WTC11 (cell line): Measurements from ENCODE around the gene CNGA4. TPM values are rescaled to one million over a fixed set of nuclear protein-coding genes. Genes with fewer than 3 reads are reported as not detected.
A peak's percentile ranks its signal among the peaks of the same experiment; 100 is the strongest.

Source experiments
- ATAC-seq: fragments of 200-7000 bp; cut with Tn5 transposase; 2 replicates; pipeline ENCODE4 v1.10.0; 2021; ENCODE audit warnings: mild to moderate bottlenecking, moderate library complexity
- CTCF ChIA-PET: fragments of 300-600 bp; sonication (Branson Sonifier 250); formaldehyde crosslinking; loops from one replicate; lab custom pipeline; 2021; ENCODE audit warnings: antibody characterized with exemption; lab: Charles Lee
- POLR2A ChIA-PET: fragments of 350-600 bp; sonication (Branson Sonifier 250); formaldehyde crosslinking; loops from one replicate; lab custom pipeline; 2021; ENCODE audit warnings: antibody characterized with exemption; lab: Charles Lee
- DNase-seq: peaks from one replicate; pipeline ENCODE4 v3.0.0; 2021; ENCODE audit warnings: low spot score
- H3K27ac Mint-ChIP-seq: 2 replicates; pipeline ENCODE4 v1.8.0; 2021; ENCODE audit warnings: mixed read lengths
- H3K27me3 Mint-ChIP-seq: 2 replicates; pipeline ENCODE4 v1.8.0; 2021; ENCODE audit warnings: low read depth, mild to moderate bottlenecking, moderate library complexity, mixed read lengths
- H3K36me3 Mint-ChIP-seq: 2 replicates; pipeline ENCODE4 v1.8.0; 2021; ENCODE audit warnings: mixed read lengths
- H3K4me1 Mint-ChIP-seq: 2 replicates; pipeline ENCODE4 v1.8.0; 2022; ENCODE audit warnings: mixed read lengths
- H3K4me3 Mint-ChIP-seq: 2 replicates; pipeline ENCODE4 v1.8.0; 2021; ENCODE audit warnings: mild to moderate bottlenecking, moderate library complexity, mixed read lengths
- H3K9me3 Mint-ChIP-seq: 2 replicates; pipeline ENCODE4 v1.8.0; 2021; ENCODE audit warnings: mixed read lengths
- ATF1 ChIP-seq: sonication (generic); formaldehyde crosslinking; IDR thresholded peaks from 2 replicates; pipeline ENCODE4 v1.8.1; 2023; ENCODE audit warnings: mild to moderate bottlenecking, moderate library complexity, missing genetic modification reagents
- ATF2 ChIP-seq: sonication (generic); formaldehyde crosslinking; IDR thresholded peaks from 2 replicates; pipeline ENCODE4 v1.8.1; 2022; ENCODE audit warnings: low read depth, missing genetic modification reagents, borderline replicate concordance
- CTCF ChIP-seq: fragments of 200-600 bp; IDR thresholded peaks from 2 replicates; pipeline ENCODE4 v1.8.0; 2022; ENCODE audit warnings: antibody characterized with exemption
- E2F4 ChIP-seq: sonication (generic); formaldehyde crosslinking; IDR thresholded peaks from 2 replicates; pipeline ENCODE4 v1.8.1; 2022; ENCODE audit warnings: low read depth, mild to moderate bottlenecking, moderate library complexity, missing genetic modification reagents, borderline replicate concordance
- EMX1 ChIP-seq: fragments of 250-450 bp; sonication (Bioruptor Pico); IDR thresholded peaks from 2 replicates; pipeline ENCODE4 v1.8.0; 2021; ENCODE audit warnings: mild to moderate bottlenecking
- JUN ChIP-seq: sonication (generic); formaldehyde crosslinking; IDR thresholded peaks from 2 replicates; pipeline ENCODE4 v1.8.0; 2023; ENCODE audit warnings: mild to moderate bottlenecking, missing genetic modification reagents
- NFATC4 ChIP-seq: fragments of 250-450 bp; sonication (Bioruptor Pico); IDR thresholded peaks from 2 replicates; pipeline ENCODE4 v1.9.0; 2021; ENCODE audit warnings: mild to moderate bottlenecking
- NR3C1 ChIP-seq: sonication (generic); formaldehyde crosslinking; conservative IDR thresholded peaks from 2 replicates; pipeline ENCODE4 v1.8.1; 2023; ENCODE audit warnings: low read depth, mild to moderate bottlenecking, missing genetic modification reagents
- PRDM15 ChIP-seq: sonication (generic); formaldehyde crosslinking; IDR thresholded peaks from 2 replicates; pipeline ENCODE4 v1.8.0; 2022; ENCODE audit warnings: missing genetic modification reagents
- TEAD4 ChIP-seq: sonication (generic); formaldehyde crosslinking; IDR thresholded peaks from 2 replicates; pipeline ENCODE4 v1.8.0; 2022; ENCODE audit warnings: mild to moderate bottlenecking, missing genetic modification reagents
- ZNF423 ChIP-seq: fragments of 250-450 bp; sonication (Bioruptor Pico); IDR thresholded peaks from 2 replicates; pipeline ENCODE4 v2.1.2; 2022; ENCODE audit warnings: mild to moderate bottlenecking, moderate library complexity
- ZNF671 ChIP-seq: fragments of 250-450 bp; sonication (Bioruptor Pico); IDR thresholded peaks from 2 replicates; pipeline ENCODE4 v1.8.0; 2021; ENCODE audit warnings: mild to moderate bottlenecking
- total RNA-seq: library from RNA; stranded (reverse); gene quantifications from 3 replicates; pipeline ENCODE4 v1.2.3, GENCODE V29; 2021
- TF ChIP-seq, protein P1 (sequence below): sonication (generic); formaldehyde crosslinking; IDR thresholded peaks from 2 replicates; pipeline ENCODE4 v1.8.0; 2022; ENCODE audit warnings: mild to moderate bottlenecking, missing genetic modification reagents
- TF ChIP-seq, protein P2 (sequence below): fragments of 250-450 bp; sonication (Bioruptor Pico); IDR thresholded peaks from 2 replicates; pipeline ENCODE4 v1.9.0; 2021; ENCODE audit warnings: mild to moderate bottlenecking
- TF ChIP-seq, protein P3 (sequence below): sonication (generic); formaldehyde crosslinking; IDR thresholded peaks from 2 replicates; pipeline ENCODE4 v1.8.1; 2022; ENCODE audit warnings: missing genetic modification reagents, borderline replicate concordance

The CNGA4 gene
- total RNA-seq, 1 experiment from 2014 or later = 0.35 TPM

DNA sequence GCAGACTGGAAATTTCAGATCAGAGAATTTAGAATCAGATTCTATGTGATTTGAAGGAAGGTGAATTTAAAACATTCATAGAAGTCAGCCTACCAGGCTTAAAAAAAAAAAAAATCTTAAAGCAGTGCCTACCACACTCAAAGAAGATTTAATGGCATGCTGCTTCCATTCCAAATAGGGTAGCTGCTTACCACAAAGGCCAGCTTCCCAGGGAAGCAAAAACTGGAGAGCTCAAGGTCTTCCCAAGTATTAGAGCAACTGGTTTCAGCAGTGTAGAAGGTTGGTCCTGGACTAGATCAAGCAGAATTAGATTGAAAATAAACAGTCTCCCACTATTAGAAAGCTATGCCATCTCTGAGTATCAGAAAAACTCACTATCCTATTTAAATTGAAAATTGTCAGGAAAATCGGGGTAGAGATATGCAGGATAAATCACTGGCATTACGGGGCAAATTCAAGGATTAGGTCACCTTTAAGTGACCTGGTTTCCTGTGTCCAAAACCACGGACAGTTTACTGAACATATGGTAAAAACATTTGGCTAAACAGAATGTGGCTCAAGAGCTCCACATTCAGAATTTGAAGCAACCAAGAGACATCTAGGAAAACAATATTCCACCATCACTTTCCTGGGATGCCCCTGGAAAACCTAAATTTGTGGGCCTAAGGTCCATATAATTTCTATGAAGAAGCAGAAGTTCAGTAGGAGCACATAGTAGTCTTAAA lies 32.3 kb upstream of the CNGA4 start (continued):
- TF ChIP-seq ATF2 = no peak

DNA sequence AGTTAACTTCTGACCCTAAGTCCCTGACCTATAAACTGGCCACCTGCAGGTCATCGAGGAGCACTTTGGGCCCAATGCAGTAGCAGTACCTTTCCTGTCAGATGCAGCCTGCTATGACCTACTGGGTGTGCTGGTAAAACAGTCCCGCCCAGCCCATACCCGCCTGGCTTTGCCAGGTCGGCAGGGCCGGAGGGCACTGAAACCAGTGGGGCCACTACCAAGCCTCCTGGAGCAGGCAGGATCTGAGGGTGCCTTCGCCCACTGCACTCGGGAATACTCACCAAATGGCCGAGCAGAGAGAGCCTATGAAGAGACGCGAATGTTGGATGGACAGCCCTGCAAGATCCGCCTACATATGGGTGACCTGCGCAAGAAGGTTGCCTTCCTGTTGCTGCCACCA lies 29.1 kb upstream of the CNGA4 start:
- ATAC-seq (peak; percentile 50), DNase-seq (no peak)
- ChIA-PET CTCF (no interaction called here), POLR2A (no interaction called here)
- H3K36me3 Mint-ChIP-seq = peaks cover 7% of the 10 kb centered on the region
- no peak overlapping the region for H3K4me3 Mint-ChIP-seq
- no peak for TF ChIP-seq NFATC4 (CRISPR knock-in tag)
- no peak for TF ChIP-seq EMX1 (CRISPR knock-in tag)
- no peak for TF ChIP-seq ZNF671 (CRISPR knock-in tag)
- TF ChIP-seq JUN (CRISPR knock-in tag) = no peak
- TF ChIP-seq, protein P1, sequence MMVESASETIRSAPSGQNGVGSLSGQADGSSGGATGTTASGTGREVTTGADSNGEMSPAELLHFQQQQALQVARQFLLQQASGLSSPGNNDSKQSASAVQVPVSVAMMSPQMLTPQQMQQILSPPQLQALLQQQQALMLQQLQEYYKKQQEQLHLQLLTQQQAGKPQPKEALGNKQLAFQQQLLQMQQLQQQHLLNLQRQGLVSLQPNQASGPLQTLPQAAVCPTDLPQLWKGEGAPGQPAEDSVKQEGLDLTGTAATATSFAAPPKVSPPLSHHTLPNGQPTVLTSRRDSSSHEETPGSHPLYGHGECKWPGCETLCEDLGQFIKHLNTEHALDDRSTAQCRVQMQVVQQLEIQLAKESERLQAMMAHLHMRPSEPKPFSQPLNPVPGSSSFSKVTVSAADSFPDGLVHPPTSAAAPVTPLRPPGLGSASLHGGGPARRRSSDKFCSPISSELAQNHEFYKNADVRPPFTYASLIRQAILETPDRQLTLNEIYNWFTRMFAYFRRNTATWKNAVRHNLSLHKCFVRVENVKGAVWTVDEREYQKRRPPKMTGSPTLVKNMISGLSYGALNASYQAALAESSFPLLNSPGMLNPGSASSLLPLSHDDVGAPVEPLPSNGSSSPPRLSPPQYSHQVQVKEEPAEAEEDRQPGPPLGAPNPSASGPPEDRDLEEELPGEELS (CRISPR knock-in tag) = no peak
- no peak for TF ChIP-seq TEAD4
- no peak for TF ChIP-seq ATF1 (CRISPR knock-in tag)
- no peak for TF ChIP-seq ATF2
- TF ChIP-seq PRDM15 (CRISPR knock-in tag) = no peak
- no peaks in the 10 kb centered on the region for H3K4me1 Mint-ChIP-seq
- H3K27ac Mint-ChIP-seq = no peak overlapping the region
- H3K27me3 Mint-ChIP-seq = no peaks in the 10 kb centered on the region
- no peaks in the 10 kb centered on the region for H3K9me3 Mint-ChIP-seq

DNA sequence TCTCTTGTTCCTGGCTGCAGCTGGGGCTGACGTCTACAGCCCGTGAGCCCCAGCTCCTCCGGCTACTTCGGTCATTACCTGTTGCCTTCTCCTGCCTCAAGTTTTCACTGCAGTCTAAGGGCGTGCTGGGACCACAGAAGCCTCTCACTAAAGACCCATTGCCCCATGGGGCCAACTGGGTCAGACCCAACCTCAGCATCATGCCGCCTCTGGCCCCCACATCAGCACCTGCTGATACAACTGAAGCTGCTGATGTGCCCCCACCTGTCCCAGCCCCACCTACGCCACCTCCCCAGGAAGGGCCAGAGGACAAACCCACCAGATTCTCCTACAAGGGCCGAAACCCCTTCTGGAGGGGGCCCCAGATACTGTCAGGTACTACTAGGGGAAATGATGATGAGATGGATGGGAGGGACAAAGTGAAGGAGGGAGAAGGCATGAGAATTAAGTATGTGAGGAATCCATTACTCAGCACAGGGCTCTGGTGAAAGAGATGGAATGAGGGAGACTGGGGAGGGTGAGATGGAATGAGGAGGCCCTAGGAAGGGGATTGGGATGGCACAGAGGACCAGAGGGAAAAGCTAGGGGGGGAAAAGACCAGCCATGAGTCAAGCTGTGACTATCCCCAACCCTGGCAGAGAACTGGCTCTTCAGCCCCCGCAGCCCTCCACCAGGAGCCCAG lies 28.5 kb upstream of the CNGA4 start:
- POLR2A ChIA-PET = no interaction called here
- DNase-seq (no peak), ATAC-seq (no peak)
- Mint-ChIP-seq H3K27ac (no peak overlapping the region), H3K4me3 (no peak overlapping the region), H3K27me3 (no peaks in the 10 kb centered on the region), H3K9me3 (no peaks in the 10 kb centered on the region), H3K4me1 (no peaks in the 10 kb centered on the region), H3K36me3 (peaks cover 7% of the 10 kb centered on the region)
- CTCF ChIA-PET = no interaction called here
- TF ChIP-seq, protein P2, sequence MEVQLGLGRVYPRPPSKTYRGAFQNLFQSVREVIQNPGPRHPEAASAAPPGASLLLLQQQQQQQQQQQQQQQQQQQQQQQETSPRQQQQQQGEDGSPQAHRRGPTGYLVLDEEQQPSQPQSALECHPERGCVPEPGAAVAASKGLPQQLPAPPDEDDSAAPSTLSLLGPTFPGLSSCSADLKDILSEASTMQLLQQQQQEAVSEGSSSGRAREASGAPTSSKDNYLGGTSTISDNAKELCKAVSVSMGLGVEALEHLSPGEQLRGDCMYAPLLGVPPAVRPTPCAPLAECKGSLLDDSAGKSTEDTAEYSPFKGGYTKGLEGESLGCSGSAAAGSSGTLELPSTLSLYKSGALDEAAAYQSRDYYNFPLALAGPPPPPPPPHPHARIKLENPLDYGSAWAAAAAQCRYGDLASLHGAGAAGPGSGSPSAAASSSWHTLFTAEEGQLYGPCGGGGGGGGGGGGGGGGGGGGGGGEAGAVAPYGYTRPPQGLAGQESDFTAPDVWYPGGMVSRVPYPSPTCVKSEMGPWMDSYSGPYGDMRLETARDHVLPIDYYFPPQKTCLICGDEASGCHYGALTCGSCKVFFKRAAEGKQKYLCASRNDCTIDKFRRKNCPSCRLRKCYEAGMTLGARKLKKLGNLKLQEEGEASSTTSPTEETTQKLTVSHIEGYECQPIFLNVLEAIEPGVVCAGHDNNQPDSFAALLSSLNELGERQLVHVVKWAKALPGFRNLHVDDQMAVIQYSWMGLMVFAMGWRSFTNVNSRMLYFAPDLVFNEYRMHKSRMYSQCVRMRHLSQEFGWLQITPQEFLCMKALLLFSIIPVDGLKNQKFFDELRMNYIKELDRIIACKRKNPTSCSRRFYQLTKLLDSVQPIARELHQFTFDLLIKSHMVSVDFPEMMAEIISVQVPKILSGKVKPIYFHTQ (CRISPR knock-in tag) = no peak
- no peak for TF ChIP-seq ZNF423 (CRISPR knock-in tag)
- TF ChIP-seq CTCF = no peak
- TF ChIP-seq E2F4 (CRISPR knock-in tag) = no peak
- no peak for TF ChIP-seq NR3C1 (CRISPR knock-in tag)
- no peak for TF ChIP-seq JUN (CRISPR knock-in tag)
- TF ChIP-seq, protein P3, sequence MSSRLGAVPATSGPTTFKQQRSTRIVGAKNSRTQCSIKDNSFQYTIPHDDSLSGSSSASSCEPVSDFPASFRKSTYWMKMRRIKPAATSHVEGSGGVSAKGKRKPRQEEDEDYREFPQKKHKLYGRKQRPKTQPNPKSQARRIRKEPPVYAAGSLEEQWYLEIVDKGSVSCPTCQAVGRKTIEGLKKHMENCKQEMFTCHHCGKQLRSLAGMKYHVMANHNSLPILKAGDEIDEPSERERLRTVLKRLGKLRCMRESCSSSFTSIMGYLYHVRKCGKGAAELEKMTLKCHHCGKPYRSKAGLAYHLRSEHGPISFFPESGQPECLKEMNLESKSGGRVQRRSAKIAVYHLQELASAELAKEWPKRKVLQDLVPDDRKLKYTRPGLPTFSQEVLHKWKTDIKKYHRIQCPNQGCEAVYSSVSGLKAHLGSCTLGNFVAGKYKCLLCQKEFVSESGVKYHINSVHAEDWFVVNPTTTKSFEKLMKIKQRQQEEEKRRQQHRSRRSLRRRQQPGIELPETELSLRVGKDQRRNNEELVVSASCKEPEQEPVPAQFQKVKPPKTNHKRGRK (CRISPR knock-in tag) = no peak
